Measurements from ENCODE around the gene GRID2.

DNA sequence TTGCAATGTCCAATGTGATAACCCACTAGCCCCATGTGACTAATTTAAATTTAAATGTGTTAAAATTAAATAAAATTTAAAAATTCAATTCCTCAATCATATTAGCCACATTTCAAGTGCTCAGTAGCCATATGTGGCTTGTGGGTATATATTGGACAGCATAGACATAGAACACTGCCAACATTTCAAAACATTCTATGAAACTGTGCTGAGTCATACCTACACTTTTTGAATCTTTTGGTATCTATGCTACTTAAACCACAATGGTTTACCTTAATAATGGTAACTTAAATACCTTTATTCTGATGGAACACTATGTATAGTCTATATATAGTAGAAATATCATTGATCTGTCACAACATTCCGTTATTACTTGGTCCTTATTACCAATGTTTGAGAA lies 1301.4 kb downstream of the GRID2 start:
- TF ChIP-seq CSRNP3 (CRISPR knock-in tag; IDR thresholded peaks at IDR 0.05) (no peak), TCF4 (CRISPR knock-in tag; IDR thresholded peaks at IDR 0.05; ENCODE audit: borderline replicate concordance) (no peak), ZFP30 (CRISPR knock-in tag; IDR thresholded peaks at IDR 0.05) (no peak), RARB (CRISPR knock-in tag; IDR thresholded peaks at IDR 0.05) (no peak), BACH2 (CRISPR knock-in tag; IDR thresholded peaks at IDR 0.05; ENCODE audit: borderline replicate concordance) (no peak), PPARA (CRISPR knock-in tag; IDR thresholded peaks at IDR 0.05; ENCODE audit: borderline replicate concordance) (no peak), ZNF565 (CRISPR knock-in tag; conservative IDR thresholded peaks at IDR 0.05; ENCODE audit: low read depth) (no peak), ZNF8 (CRISPR knock-in tag; IDR thresholded peaks at IDR 0.05) (no peak), ESRRG (CRISPR knock-in tag; IDR thresholded peaks at IDR 0.05) (no peak), TOX (CRISPR knock-in tag; IDR thresholded peaks at IDR 0.05; ENCODE audit: borderline replicate concordance) (no peak), SNAI2 (CRISPR knock-in tag; IDR thresholded peaks at IDR 0.05) (no peak), GLIS3 (CRISPR knock-in tag; IDR thresholded peaks at IDR 0.05) (no peak)
- TF ChIP-seq, protein P1, sequence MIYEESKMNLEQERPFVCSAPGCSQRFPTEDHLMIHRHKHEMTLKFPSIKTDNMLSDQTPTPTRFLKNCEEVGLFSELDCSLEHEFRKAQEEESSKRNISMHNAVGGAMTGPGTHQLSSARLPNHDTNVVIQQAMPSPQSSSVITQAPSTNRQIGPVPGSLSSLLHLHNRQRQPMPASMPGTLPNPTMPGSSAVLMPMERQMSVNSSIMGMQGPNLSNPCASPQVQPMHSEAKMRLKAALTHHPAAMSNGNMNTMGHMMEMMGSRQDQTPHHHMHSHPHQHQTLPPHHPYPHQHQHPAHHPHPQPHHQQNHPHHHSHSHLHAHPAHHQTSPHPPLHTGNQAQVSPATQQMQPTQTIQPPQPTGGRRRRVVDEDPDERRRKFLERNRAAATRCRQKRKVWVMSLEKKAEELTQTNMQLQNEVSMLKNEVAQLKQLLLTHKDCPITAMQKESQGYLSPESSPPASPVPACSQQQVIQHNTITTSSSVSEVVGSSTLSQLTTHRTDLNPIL (CRISPR knock-in tag; IDR thresholded peaks at IDR 0.05; ENCODE audit: low read depth) = no peak

Measured in SK-N-SH treated with all-trans-retinoic acid at 6 μM for 48 hours (cell line).